ENCODE data around the gene SPON2.

GRCh38 chr4:1170156-1170975 lies 2.0 kb downstream of the SPON2 start:
- TF ChIP-seq ZNF274 (IDR thresholded peaks at IDR 0.05; ENCODE audit: low read depth, low read length) (no peak), SUZ12 (IDR thresholded peaks at IDR 0.05; ENCODE audit: extremely low read depth, insufficient read depth, insufficient read length) (no peak), YY1 (IDR thresholded peaks at IDR 0.05; ENCODE audit: insufficient read depth, insufficient read length) (no peak)
